TTC549 (cell line): Measurements from ENCODE around the gene NDUFB8.
A peak's percentile ranks its signal among the peaks of the same experiment; 100 is the strongest.

Source experiments
- FAIRE-seq: peaks from 2 replicates; lab custom pipeline; 2012; peaks lifted over from hg19 to GRCh38; lab: Jason Lieb, UNC

NDUFB8 gene

GRCh38 chr10:100535715-100536353 is 6.2 kb upstream of the NDUFB8 start, which contains the start of gene HIF1AN:
Gene HIF1AN (plus strand): TSS chr10:100535943. CDS start chr10:100535959, 16 bp downstream.
- peak; percentile 84 for FAIRE-seq

GRCh38 chr10:100535338-100535714 is 5.7 kb upstream of the NDUFB8 start:
- no peak for FAIRE-seq

GRCh38 chr10:100534726-100535125 is 5.1 kb upstream of the NDUFB8 start:
- no peak for FAIRE-seq

- no peak for FAIRE-seq
These were observed 2.1 kb upstream of the NDUFB8 start for GRCh38 chr10:100531761-100532160.

- no peak for FAIRE-seq
These were observed 673 bp downstream of the NDUFB8 start for GRCh38 chr10:100528921-100529474.

GRCh38 chr10:100528123-100528886 is 1.4 kb downstream of the NDUFB8 start:
- no peak for FAIRE-seq

GRCh38 chr10:100524638-100525037 is 5.0 kb downstream of the NDUFB8 start:
- FAIRE-seq = no peak

GRCh38 chr10:100524206-100524605 is 5.5 kb downstream of the NDUFB8 start:
- FAIRE-seq = no peak

- FAIRE-seq = no peak
These were observed 6.7 kb downstream of the NDUFB8 start for GRCh38 chr10:100522945-100523344.

- no peak for FAIRE-seq
These were observed 7.4 kb downstream of the NDUFB8 start for GRCh38 chr10:100522107-100522801.

GRCh38 chr10:100520811-100521210 is 8.9 kb downstream of the NDUFB8 start:
- no peak for FAIRE-seq

- no peak for FAIRE-seq
These were observed 10.2 kb downstream of the NDUFB8 start, which contains the start of gene SEC31B for GRCh38 chr10:100519311-100520051. Gene SEC31B (minus strand): TSS chr10:100519861. CDS start chr10:100516952, 2,909 bp downstream.

GRCh38 chr10:100518761-100519241 is 10.9 kb downstream of the NDUFB8 start:
- peak; percentile 67 for FAIRE-seq

- FAIRE-seq = no peak
These were observed 12.8 kb downstream of the NDUFB8 start for GRCh38 chr10:100516847-100517246.

- no peak for FAIRE-seq
These were observed 14.1 kb downstream of the NDUFB8 start for GRCh38 chr10:100515612-100516011.

GRCh38 chr10:100510533-100511308 is 18.9 kb downstream of the NDUFB8 start:
- no peak for FAIRE-seq

- FAIRE-seq = no peak
These were observed 20.3 kb downstream of the NDUFB8 start for GRCh38 chr10:100509241-100509840.

- FAIRE-seq = peak; percentile 82
These were observed 20.9 kb downstream of the NDUFB8 start for GRCh38 chr10:100508691-100509150.

- no peak for FAIRE-seq
These were observed 21.4 kb downstream of the NDUFB8 start for GRCh38 chr10:100508266-100508665.

- FAIRE-seq = no peak
These were observed 22.3 kb downstream of the NDUFB8 start for GRCh38 chr10:100507357-100507732.
